Measurements from ENCODE around the gene GAS2L3. TPM values are rescaled to one million over a fixed set of nuclear protein-coding genes. Genes with fewer than 3 reads are reported as not detected.

The GAS2L3 gene
- polyA plus RNA-seq, 1 donor (not counting 4 experiments of a cell fraction or from before 2014, with no cell fraction given): 3.6 TPM

DNA sequence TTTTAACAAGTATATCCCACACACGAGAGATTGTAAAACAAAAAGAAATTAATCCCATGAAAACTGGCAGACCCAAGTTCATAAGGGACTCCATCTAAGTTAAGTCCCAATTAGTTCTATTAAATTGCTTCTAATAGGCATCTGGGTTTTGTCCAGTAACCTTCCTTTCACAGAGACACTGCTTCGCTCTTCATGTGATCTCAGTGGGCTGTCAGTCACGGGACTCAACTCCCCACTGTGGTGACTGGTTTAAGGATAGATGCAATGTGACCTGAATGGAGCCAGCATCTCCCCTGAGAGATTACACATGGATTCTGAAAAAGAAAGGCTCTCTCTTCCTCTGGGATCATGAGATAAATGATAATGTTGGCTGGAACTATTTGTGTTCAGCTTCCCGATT lies 96.4 kb downstream of the GAS2L3 start:
- no peak overlapping the region for H3K9ac ChIP-seq (ENCODE audit: control insufficient read depth, extremely low read depth, insufficient read depth, low read length)
- no peak overlapping the region for H3K4me2 ChIP-seq (ENCODE audit: control insufficient read depth, extremely low read depth, insufficient read depth, low read depth, low read length)
- TF ChIP-seq EZH2 (IDR thresholded peaks at IDR 0.05; ENCODE audit: low read length) (no peak), CTCF (optimal IDR thresholded peaks at IDR 0.05 in 1 of 3, IDR thresholded peaks at IDR 0.05 in 1 of 3, conservative IDR thresholded peaks at IDR 0.05 in 1 of 3; ENCODE audit: extremely low read depth in 1 of 3, insufficient read depth in 2 of 3, low read length in 3 of 3) (no peak)
- dilution Hi-C loops (cut with MboI; ENCODE audit: extremely low pct_ligation_motif_present, low sequenced_read_pairs): no loop called here
- no peaks in the 10 kb centered on the region for H3K4me1 ChIP-seq (ENCODE audit: control insufficient read depth, extremely low read depth, insufficient read depth, low read length)
- no peaks in the 10 kb centered on the region for H3K9me1 ChIP-seq (ENCODE audit: control insufficient read depth, extremely low read depth, insufficient read depth, low read length)
- FAIRE-seq: no peak
- H4K20me1 ChIP-seq (ENCODE audit: control insufficient read depth, extremely low read depth, insufficient read depth, low read length): no peaks in the 10 kb centered on the region
- H2AFZ ChIP-seq (ENCODE audit: control insufficient read depth, low read length): no peak overlapping the region
- no peaks in the 10 kb centered on the region for H3K27me3 ChIP-seq (ENCODE audit: control insufficient read depth, extremely low read depth, insufficient read depth, low read length)
- no peaks in the 10 kb centered on the region for H3K79me2 ChIP-seq (ENCODE audit: control insufficient read depth, insufficient read depth, low read length)
- H3K27ac ChIP-seq (ENCODE audit: control insufficient read depth, insufficient read depth, low read length): no peak overlapping the region
- no peaks in the 10 kb centered on the region for H3K36me3 ChIP-seq (ENCODE audit: control insufficient read depth in 2 of 2, extremely low read depth in 1 of 2, insufficient read depth in 2 of 2, low read length in 2 of 2)
- no peaks in the 10 kb centered on the region for H3K9me3 ChIP-seq (ENCODE audit: control insufficient read depth, low read depth, low read length)
- no peak overlapping the region for H3K4me3 ChIP-seq (ENCODE audit: control insufficient read depth in 2 of 3, extremely low read depth in 1 of 3, insufficient read depth in 2 of 3, low read depth in 1 of 3, low read length in 3 of 3)
- no peak for DNase-seq (ENCODE audit: low read depth, low spot score)

- H3K36me3 ChIP-seq (ENCODE audit: control insufficient read depth in 2 of 2, extremely low read depth in 1 of 2, insufficient read depth in 2 of 2, low read length in 2 of 2): no peaks in the 10 kb centered on the region
- no peak overlapping the region for H3K4me2 ChIP-seq (ENCODE audit: control insufficient read depth, extremely low read depth, insufficient read depth, low read depth, low read length)
- dilution Hi-C loops (cut with MboI; ENCODE audit: extremely low pct_ligation_motif_present, low sequenced_read_pairs): no loop called here
- H2AFZ ChIP-seq (ENCODE audit: control insufficient read depth, low read length): no peak overlapping the region
- DNase-seq (ENCODE audit: low read depth, low spot score) (no peak), FAIRE-seq (no peak)
- TF ChIP-seq CTCF (optimal IDR thresholded peaks at IDR 0.05 in 1 of 3, IDR thresholded peaks at IDR 0.05 in 1 of 3, conservative IDR thresholded peaks at IDR 0.05 in 1 of 3; ENCODE audit: extremely low read depth in 1 of 3, insufficient read depth in 2 of 3, low read length in 3 of 3) (no peak), EZH2 (IDR thresholded peaks at IDR 0.05; ENCODE audit: low read length) (no peak)
- no peaks in the 10 kb centered on the region for H3K79me2 ChIP-seq (ENCODE audit: control insufficient read depth, insufficient read depth, low read length)
- H4K20me1 ChIP-seq (ENCODE audit: control insufficient read depth, extremely low read depth, insufficient read depth, low read length): no peaks in the 10 kb centered on the region
- H3K9me1 ChIP-seq (ENCODE audit: control insufficient read depth, extremely low read depth, insufficient read depth, low read length): no peaks in the 10 kb centered on the region
- no peak overlapping the region for H3K9ac ChIP-seq (ENCODE audit: control insufficient read depth, extremely low read depth, insufficient read depth, low read length)
- no peaks in the 10 kb centered on the region for H3K9me3 ChIP-seq (ENCODE audit: control insufficient read depth, low read depth, low read length)
- no peak overlapping the region for H3K27ac ChIP-seq (ENCODE audit: control insufficient read depth, insufficient read depth, low read length)
- no peaks in the 10 kb centered on the region for H3K27me3 ChIP-seq (ENCODE audit: control insufficient read depth, extremely low read depth, insufficient read depth, low read length)
- no peak overlapping the region for H3K4me3 ChIP-seq (ENCODE audit: control insufficient read depth in 2 of 3, extremely low read depth in 1 of 3, insufficient read depth in 2 of 3, low read depth in 1 of 3, low read length in 3 of 3)
- H3K4me1 ChIP-seq (ENCODE audit: control insufficient read depth, extremely low read depth, insufficient read depth, low read length): no peaks in the 10 kb centered on the region
Measured at GRCh38 chr12:100671396-100672074, 98.1 kb downstream of the GAS2L3 start.
